B cell (primary cell): ENCODE measurements around the gene PACRG.

Experiments used
- EZH2 ChIP-seq: IDR thresholded peaks from 2 replicates; pipeline ENCODE4 v1.6.1; 2012; ENCODE audit warnings: borderline replicate concordance, low read depth, mild to moderate bottlenecking, moderate library complexity, low read length; ENCODE audit not compliant: insufficient read depth, poor library complexity, severe bottlenecking
- TF ChIP-seq, protein P1 (sequence below): fragments of 200-600 bp; IDR thresholded peaks from one replicate; pipeline ENCODE4 v1.8.0; 2022; ENCODE audit warnings: antibody characterized with exemption, mild to moderate bottlenecking

GRCh38 chr6:163327921-163328320, 600.1 kb downstream of the PACRG start:
- TF ChIP-seq, protein P1, sequence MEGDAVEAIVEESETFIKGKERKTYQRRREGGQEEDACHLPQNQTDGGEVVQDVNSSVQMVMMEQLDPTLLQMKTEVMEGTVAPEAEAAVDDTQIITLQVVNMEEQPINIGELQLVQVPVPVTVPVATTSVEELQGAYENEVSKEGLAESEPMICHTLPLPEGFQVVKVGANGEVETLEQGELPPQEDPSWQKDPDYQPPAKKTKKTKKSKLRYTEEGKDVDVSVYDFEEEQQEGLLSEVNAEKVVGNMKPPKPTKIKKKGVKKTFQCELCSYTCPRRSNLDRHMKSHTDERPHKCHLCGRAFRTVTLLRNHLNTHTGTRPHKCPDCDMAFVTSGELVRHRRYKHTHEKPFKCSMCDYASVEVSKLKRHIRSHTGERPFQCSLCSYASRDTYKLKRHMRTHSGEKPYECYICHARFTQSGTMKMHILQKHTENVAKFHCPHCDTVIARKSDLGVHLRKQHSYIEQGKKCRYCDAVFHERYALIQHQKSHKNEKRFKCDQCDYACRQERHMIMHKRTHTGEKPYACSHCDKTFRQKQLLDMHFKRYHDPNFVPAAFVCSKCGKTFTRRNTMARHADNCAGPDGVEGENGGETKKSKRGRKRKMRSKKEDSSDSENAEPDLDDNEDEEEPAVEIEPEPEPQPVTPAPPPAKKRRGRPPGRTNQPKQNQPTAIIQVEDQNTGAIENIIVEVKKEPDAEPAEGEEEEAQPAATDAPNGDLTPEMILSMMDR: no peak
- no peak for TF ChIP-seq EZH2
